IPS DF 19.7 (cell line): ENCODE results near the gene FDX2.

Experiments
- DNase-seq: peaks from one replicate; pipeline ENCODE4 v3.0.0-alpha.2; 2013; ENCODE audit warnings: low read depth, low spot score

The FDX2 gene

DNA sequence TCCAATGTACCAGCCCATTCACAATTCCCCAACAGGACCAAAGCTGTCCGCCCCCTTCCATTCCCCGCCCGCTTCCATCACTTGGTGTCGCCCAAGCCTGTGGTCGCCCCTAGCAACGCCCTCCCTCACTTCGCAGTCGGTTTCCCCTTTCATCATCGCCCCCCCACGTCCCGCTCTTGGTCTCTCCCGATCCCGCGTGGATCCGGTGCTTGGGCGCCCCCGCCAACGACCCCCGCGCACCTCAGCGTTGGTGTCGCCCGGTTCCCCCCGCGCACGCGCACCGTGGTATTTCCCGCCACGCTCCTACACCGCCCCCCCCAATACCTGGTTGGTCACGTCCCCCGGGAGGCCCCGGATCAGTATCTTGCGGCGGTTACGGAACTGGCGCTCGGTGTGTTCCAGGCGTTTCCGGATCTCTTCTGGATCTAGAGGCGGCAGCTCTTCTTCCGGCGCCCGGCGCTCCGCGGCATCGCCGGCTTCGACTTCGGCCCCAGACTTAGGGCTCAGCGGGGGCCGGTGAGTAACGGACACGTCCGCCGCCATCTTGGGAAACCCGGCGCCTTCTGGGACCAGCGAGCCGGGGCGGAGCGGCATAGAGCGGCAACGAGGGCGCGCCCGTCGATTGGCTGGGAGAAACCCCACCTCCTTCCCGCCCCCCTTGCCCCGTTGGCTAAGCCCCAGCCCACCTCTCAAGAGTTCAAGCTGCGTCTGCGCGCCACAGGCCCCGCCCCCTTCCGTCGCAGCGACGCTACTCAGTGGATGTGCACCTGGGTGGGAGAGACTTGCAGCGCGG, 17.3 kb upstream of the FDX2 start, which contains the start of gene RAVER1:
RAVER1 (minus strand) TSS at position 565 of the 793 bp plus-strand sequence; CDS start at position 543, 22 bp downstream.
- DNase-seq = no peak

DNA sequence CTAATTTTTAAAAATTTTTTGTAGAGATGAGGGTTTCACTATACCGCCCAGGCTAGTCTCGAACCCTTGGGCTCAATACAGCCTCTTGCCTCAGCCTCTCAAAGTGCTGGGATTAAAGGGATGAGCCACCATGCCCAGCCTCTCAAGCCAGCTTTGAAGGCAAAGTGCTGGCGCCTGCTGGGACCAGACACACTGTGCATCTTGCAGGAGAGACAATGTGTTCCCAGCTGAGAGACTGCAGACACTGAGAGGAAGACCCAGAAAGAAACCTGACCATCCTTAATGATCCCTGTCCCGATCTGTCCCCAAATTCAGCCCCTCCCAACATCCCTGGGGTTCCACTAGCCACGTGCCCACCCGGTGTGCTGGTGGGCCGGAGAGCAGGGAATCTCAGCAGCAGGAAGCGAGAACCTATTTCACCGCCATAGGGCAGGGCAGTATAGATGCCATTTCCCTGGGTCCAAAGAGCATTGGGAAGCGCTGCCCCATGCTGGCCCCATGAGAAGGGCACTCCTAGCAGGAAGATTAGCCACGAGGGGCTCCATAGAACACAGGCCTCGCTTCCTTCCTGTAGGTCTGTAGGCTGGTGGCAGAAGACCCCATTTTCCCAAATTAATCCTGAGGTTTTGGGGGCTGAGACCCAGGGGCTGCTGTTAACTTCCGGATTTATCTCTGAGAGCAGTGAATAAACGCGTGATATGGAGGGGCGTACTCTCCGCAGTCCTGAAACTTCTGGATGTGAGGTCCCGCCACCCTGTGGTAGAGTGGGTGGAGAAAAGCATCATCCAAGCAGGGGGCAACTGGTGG, 16.5 kb upstream of the FDX2 start:
- no peak for DNase-seq

DNA sequence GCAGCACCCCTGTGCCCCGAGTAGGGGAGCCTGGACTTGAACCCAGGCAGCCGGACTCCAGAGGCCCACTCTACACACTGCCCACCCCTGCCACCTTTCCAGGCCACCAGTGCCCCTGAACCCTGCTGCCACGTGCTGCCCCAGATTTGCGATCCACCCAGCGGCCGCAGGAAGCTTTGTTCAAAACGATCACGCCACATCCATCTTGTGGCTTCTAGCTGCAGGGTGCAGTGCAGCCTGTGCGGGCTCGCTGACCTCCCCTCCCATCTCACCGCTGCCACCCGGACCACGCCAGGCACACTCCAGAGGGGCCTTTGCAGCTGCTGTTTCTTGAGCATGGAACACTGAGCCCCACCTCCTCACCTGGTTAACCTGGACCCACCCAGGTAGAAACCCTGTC, 13.7 kb upstream of the FDX2 start:
- no peak for DNase-seq

DNA sequence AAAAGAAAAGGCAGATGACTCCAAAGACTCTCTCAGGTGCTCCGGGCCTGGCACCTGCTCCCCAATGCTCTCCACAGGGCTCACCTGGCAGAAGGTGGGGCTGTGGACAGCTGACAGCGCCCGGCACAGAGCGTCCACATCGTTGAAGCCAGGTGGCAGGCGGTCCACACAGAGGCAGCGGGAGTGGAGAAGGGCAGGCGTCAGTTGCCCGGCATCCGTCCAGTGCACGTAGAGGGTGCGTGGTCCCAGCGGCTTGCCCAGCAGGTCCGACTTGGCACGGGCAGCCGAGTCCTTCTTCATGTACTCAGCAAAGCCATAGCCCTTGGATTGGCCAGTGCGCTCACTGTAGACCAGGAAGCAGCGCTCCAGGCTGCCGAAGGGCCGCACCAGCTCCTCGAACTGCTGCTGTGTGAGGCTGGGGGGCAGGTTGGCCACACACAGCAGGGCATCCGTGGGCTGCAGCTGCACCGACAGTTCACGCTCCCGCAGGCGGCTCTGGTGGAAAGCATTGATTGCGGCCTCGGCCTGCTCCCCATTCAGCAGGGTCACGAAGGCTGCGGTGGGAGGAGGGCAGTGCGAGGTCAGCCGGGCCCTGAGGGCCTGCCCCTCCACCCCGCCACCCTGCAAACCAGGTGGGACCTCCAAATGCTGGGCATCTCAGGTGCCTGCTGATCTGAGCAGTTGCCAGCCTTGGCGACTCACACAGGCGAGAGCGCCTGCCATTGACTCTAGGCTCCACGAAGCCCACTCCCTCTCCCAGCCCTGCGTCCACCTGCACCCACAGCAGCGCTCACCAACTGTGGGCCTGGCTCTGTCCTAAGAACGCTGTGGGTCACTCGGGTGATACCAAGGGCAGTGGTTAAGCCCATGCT, 13.0 kb upstream of the FDX2 start:
- DNase-seq = no peak

DNA sequence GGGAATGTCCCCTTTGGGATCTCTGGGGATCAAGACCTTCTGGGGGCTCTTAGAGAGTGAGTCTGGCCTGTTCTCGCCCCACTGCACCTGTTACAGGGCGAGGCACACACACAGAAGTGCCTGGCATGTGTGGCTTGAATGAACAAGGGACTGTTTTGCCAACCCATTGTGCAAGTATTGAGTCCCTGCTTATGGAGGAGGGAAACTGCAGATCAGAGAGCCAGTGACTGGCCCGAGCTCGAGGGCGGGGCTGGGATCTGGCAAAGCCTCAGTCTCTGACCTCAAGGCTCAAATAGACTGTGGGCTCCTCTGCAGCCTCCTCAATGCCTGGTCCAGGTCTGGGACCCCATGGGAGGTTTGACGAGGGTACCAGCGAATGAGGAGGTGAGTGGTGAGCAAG, 12.0 kb upstream of the FDX2 start:
- no peak for DNase-seq

DNA sequence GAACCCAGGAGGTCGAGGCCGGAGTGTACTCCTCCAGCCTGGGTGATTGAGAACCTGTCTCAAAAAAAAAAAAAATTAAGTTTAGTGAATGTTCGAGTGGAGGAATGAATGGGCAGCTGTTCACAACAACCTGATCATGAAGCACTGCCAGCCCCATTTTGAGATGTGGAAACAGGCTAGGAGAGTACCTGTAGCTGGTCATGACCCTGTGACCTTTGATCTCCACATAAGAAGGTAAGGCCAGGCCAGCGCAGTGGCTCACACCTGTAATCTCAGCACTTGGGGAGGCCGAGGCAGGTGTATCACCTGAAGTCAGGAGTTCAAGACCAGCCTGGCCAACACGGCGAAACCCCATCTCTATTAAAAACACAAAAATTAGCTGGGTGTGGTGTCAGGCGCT, 9.9 kb upstream of the FDX2 start:
- DNase-seq = no peak

DNA sequence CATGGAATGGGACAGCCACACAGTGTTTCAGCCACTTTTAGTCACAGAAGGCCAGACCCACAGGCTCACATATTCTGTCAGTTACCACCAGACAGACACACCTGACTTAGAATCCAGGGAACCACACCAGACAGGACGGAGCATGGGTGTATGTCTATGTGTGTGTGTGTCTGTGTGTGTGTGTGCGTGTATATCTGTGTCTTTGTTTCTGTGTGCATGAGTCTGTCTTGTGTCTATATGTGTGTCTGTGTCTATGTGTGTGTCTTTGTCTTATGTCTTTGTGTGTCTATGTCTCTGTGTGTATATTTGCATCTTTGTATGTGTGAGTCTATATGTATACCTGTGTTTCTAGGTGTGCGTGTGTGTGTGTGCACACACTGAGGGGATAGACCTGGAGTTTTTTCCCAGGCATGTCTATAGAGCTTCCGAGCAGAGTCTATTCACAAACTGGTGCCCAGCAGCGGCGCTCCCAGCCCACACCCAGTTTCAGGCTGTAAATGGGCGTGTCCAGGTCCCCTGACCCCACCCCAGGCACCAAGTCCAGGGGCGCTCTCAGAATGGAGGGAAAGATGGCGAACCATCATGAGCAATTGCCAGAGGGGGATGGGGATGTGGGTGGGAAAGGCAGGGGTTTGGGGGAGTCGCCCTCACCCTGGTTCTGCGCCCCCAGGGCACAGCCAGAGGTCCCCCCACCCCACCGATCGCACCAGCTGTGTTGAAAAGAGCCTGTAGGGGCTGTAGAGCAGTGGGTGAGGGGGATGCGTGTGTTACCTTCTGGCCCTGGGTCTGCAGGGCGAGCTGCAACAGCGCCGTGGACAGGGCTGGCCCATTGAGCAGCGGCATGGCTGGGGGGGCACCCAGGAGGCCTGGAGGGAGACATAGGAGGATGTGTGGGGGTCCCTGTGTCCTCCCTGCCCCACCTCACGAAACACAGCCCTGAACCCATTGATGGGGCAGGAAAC, 6.3 kb upstream of the FDX2 start:
- no peak for DNase-seq

DNA sequence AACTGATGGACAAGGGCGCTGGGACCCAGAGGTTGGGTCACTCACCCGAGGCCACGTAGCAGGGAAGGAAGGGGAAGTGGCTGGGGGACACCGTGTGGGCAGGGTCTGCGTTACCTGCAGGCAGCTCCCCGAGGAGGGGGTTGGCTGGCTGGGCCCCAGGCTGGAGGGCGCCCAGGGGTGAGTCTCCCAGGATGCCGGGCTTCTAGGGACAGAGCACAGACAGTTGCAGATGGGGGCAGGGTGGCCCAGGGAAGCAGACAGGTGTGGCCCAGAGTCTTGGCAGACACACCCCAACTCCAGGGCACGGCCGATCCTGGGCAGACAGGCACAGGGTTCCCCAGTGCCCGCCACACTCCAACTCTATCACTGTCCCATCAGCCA, 5.6 kb upstream of the FDX2 start:
- no peak for DNase-seq

DNA sequence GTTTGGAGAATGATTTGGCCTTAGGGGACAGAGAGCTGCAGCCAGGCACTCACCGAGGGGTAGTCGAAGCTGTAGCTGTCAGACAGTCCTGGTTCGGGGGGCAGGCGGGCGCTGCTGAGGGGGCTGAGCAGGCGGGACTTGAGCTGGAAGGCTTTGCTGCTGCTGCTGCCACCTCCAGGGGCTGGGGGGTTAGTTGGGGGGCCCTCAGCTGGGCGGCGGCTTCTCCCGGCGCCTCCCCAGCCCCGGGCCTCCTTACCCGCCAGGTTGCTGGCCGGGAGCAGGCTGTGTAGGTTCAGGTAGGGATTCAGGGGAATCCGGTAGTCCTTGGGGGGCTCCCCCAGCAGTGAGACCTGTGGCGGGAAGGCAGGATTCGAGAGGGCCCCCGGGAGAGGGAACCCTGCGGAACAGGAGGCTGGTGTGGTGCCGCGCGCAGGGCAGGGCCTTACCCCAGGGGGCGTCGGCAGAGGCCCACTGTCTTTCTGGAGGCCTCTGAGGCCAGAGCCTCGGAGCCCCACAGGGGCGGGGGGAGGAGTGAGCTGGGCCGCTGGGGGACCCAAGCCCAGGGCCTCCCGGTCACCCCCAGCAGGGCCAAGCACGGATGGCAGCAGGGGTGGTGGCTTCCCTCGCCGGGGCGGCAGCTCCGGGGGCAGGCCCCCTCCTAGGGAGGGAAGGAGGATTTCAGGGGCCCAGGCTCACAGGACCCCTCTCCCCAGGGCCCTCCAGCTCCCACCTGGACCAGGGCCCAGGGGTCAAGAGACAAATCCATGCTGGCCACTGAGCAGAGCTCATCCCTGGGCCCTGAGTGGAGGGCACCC, 5.0 kb upstream of the FDX2 start:
- DNase-seq = no peak

DNA sequence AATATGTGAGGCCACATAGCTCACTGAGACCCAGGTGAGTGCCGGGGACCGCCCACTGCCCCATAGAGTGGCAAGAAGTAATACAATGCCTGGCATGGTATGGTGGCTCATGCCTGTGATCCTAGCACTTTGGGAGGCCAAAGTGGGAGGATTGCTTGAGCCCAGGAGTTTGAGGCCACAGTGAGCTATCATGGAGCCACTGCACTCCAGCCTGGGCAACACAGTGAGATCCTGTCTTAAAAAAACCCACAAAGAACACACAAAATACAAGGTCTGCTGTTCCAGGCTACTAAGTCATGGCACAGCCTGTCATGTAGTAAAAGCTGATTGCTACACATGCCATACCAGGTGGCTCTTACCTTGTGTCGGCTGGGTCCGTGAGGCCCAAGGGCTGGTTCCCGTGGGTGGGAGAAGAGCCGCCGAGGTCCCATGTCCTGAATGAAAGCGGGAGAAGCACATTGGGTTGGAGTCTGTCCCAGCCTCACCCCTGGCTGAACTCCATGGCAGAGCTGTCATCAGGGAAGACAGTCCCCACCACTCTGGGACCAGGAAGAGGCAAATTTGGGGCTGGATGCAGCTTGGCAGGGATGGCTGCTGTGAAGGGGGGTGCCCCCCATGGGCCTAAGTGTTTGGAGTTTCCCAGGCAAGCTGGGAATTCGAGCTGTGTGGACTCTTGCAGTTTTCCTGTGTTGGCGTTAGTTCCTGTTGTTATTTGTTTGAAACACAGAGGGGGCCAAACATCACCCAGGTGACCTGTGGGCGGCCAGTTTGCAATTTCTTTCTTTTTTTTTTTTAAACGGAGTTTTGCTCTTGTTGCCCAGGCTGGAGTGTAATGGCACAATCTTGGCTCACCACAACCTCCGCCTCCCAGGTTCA, 3.2 kb upstream of the FDX2 start:
- DNase-seq = no peak

DNA sequence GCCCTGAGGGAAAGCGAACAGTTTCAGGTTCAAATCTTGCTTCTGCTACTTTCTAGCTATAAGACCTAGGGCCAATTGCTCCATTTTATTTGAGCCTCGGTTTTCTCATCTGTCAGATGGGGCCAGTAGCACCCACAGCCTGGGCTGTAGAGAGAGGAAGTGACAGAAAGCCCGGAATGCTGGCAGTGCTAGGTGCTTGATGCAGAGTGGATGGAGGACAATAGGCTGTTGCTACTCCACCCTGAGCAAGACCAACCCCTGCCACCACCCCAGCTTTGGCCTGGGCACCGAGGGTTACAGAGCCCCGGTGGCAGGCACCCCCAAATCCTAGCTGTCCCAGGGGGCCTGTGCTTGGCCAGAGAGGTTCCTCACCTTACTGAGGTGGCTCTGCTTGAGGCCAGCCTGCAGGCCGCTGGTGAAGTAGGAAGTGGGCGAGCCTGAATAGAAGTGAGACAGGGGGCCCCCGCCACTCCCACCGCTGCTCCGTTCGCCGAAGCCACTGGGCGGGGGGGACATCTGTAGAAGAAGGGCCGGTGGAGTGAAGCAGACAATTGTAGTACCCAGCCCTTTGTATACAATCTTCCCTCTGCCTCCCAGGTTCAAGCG, 2.1 kb upstream of the FDX2 start:
- DNase-seq = no peak

DNA sequence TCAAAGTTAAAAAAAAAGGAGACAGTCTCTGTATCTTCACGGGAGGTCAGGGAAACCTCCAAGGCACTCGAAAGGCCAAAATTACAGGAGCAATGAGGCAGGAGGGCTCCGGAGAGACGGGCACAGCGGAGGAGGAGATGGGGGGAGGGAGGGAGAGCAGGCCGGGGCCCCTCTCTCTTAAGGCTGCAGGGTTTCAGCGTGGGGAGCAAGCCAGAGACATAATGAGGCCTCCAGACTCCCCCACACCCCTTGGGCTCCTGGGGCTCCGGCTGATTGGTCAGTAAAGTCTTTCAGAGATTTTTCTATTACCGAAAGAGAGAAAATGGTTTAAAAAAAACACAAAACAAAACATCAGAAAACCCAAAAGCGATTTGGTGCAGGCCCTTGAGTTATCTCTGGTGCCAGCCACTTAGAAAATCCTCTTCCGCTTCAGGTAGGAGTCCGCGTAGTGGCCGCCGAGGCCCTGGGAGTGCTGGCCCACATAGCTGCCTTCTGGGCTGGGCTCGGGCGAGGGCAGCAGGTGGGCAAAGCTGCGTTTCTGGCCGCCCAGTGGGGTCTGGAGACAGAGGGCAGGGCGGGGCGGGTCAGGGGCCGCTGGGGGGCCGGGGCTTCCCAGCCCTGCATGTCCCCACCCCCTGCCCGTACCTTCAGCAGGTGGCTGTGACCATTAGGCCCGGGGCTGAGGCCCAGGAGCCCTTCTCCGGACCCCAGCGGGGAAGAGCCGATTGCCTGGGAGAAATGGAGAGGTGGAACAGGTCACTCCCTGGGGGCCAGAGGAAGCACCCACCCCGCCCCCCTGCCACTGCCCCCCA, 1.4 kb upstream of the FDX2 start:
- no peak for DNase-seq

DNA sequence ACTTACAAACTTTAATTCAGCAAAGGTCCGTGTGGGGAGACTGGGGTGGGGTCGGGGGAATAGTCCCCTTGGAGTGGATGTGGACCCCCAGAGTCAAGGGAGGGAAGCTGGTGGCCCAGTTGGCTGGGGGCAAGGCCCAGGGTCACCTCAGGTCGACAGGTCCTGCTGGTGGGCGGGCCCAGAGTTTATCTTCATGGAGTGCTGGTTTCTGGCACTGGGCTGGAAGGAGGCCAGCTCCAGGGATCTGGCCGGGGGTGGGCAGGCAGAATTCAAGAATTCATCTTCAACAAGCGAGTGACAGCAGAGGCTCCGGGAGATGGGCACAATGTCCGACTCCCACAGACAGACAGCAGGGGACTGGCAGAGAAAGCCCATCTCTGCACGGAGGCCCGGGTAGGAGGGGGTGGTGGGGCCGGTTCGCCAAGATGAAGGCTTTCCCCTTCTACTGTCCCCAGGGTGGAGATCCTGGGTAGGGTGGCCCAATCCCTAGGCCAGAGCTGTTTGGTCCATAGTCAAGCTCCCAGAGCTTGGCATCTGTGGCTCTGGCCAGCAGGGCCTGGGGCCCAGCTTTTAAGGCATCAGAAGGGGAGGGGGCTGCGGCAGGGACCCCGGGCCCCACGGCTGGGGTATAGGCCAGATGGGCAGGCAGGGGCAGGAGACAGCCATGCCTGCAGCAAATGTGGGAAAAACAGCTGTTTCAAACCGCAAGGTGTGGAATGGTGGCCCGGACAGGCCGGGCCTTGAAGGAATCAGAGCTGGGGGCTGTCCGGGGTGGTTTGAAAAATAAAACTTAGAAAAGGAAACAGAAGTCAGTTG, 622 bp upstream of the FDX2 start:
- DNase-seq = no peak

DNA sequence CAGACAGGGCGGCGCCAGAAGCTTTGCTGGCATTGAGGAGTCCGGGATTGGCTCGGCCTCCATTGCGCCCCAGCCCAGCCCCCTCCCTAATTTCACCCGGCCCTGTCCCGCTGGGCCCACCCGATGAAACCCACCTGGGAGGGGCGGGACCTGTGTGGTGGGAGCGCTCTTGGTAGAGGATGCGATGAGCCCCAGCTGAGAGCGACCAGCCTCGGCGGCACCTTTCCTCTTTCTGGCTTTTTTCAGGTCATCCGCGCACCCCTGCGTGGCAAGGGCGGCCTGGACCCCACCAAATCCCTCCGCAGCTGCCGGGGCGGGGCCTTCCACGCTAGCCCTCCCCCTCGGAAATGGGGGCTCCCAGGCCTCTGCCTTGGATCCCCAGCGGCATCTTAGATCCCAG, 6.4 kb downstream of the FDX2 start, which contains the start of gene ZGLP1:
ZGLP1 (minus strand) TSS at position 393 of the 400 bp plus-strand sequence.
- DNase-seq = no peak

DNA sequence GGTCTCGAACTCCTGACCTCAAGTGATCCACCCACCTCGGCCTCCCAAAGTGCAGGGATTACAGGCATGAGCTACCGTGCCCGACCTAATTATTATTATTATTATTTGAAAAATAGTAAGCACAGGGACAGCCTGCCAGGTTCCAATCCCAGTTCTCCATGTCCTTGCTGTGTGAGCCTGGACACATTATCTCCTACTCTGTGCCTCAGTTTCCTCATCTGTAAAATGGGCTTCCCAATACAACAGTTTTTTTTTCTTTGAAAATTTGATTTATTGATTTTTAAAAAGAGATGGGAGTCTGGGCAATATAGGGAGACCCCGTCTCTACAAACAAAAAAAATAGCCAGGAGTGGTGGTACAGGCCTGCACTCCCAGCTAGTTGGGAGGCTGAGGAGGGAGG, 9.5 kb downstream of the FDX2 start:
- DNase-seq = no peak

DNA sequence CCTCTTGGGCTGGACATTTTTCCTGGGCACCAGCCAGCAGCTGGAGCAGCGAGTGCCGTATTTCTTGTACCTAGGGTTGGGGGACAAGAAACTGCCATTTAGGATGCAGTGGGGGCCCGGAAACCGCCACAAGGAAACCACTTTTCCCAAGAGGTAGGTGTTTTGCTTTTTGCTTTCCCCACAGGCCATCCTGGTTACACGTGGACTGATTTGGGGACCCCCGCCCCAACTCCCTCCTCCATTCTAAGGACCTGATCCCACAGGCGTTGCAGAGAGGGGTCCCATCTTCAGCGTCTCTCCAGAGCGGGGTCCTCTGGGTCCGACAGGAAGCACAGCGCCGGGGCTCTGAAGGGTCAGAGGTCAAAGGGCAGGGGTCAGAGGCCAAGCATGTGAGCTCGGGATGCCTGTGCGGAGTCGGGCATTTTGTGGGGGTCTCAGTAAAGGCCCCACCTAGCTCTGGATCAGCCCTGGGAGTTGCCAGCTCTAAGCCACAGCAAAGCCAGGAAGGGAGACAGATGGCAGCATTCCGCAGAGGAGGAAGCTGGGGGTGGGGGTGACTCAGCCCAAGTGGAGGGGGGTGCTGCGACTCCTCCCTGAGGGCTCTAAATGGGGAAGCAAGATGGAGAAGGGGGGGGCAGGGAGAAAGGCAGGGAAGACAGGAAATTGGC, 10.5 kb downstream of the FDX2 start:
- no peak for DNase-seq
